Stomach (tissue), 9 donors: Measurements from ENCODE around the gene PDE4D. TPM values are rescaled to one million over a fixed set of nuclear protein-coding genes. Genes with fewer than 3 reads are reported as not detected.

Source experiments
- DNase-seq, 2 donors: peaks; one replicate each; pipeline versions ENCODE4 v3.0.0 to v3.0.0-alpha.2; 2013 to 2019
- H3K27ac ChIP-seq, 5 donors: fragments of 200-600 bp in 4 of 5; sonication (generic) in 4 of 5; one replicate each; pipeline ENCODE4 v1.5.1; 2013 to 2019; ENCODE audit warnings: mild to moderate bottlenecking in 1 of 5, moderate library complexity in 1 of 5
- H3K27me3 ChIP-seq, 3 donors: fragments of 200-600 bp; sonication (generic); one replicate each; pipeline ENCODE4 v1.5.1; 2017 to 2019; ENCODE audit warnings: mixed run types in 1 of 3
- H3K36me3 ChIP-seq, 4 donors: fragments of 200-600 bp; sonication (generic); 1 replicate in 3 of 4; 2 replicates in 1 of 4; pipeline ENCODE4 v1.5.1; 2016 to 2019
- H3K4me1 ChIP-seq, 4 donors: fragments of 200-600 bp; sonication (generic); one replicate each; pipeline ENCODE4 v1.5.1; 2016 to 2019
- H3K4me3 ChIP-seq, 4 donors: fragments of 200-600 bp; sonication (generic) in 3 of 4; one replicate each; pipeline ENCODE4 v1.5.1; 2016 to 2019; ENCODE audit warnings: mild to moderate bottlenecking in 1 of 4
- H3K9me3 ChIP-seq, 4 donors: fragments of 200-600 bp; sonication (generic); one replicate each; pipeline ENCODE4 v1.5.1; 2016 to 2019
- CTCF ChIP-seq, 7 experiments: fragments of 450-650 bp in 4 of 7; fragments of 200-600 bp in 3 of 7; sonication (generic) in 3 of 7; IDR thresholded peaks; one replicate each; pipeline ENCODE4 v1.5.1; 2016 to 2019; ENCODE audit warnings: antibody characterized with exemption in 7 of 7, control low read depth in 2 of 7, mild to moderate bottlenecking in 1 of 7
- EP300 ChIP-seq: sonication (generic); formaldehyde crosslinking; IDR thresholded peaks from one replicate; pipeline ENCODE4 v1.6.1; 2017; ENCODE audit warnings: antibody characterized with exemption
- POLR2A ChIP-seq, 4 donors: fragments of 450-650 bp; IDR thresholded peaks; one replicate each; pipeline ENCODE4 v1.6.1; 2016; ENCODE audit warnings: antibody characterized with exemption in 4 of 4, control low read depth in 2 of 4, mild to moderate bottlenecking in 1 of 4, moderate library complexity in 1 of 4
- POLR2AphosphoS5 ChIP-seq, 3 donors: sonication (generic); formaldehyde crosslinking; IDR thresholded peaks; one replicate each; pipeline ENCODE4 v1.6.1; 2016; ENCODE audit warnings: antibody characterized with exemption in 3 of 3
- WGBS, 5 donors: extraction: QIAGEN DNeasy Blood & Tissue Kit in 3 of 5; methylation state at CpG; one replicate each; pipeline versions ENCODE4 v1.1.5 to v1.1.7; 2013 to 2018; 5-methylcytosine and 5-hydroxymethylcytosine counted together
- intact Hi-C: fragments of 100-400 bp; cut with DNase I; formaldehyde crosslinking; loops from one replicate; pipeline ENCODE4 v1.15.1; 2023; ENCODE audit warnings: low total_unique reads
- polyA plus RNA-seq, 3 donors: library from polyadenylated mRNA; stranded (reverse); fragments of 200-250 nt; gene quantifications; one replicate each; pipeline ENCODE4 v1.2.3, GENCODE V29; 2013
- total RNA-seq, 5 donors: library from RNA; depleted of rRNA; stranded (reverse); fragments of >200 nt; gene quantifications; one replicate each; pipeline versions ENCODE4 v1.1.0 to v1.2.3, GENCODE V29; 2014 to 2016
- donor health status: healthy with polysubstance abuse.
- donor health status: Bipolar disorder and iron deficiency.
- donor health status: healthy.

Gene PDE4D
- total and polyA plus RNA-seq, 8 donors: 3.1 to 147 (median 97.3) TPM

GRCh38 chr5:59817536-59817935 is 76.0 kb downstream of the PDE4D start:
- H3K27me3 ChIP-seq: no peaks in the 10 kb centered on the region
- WGBS, 5 donors: 74 to 98% (median 88%) methylated on average over 6 of the region's 6 CpGs
- TF ChIP-seq CTCF (IDR thresholded peaks at IDR 0.05) (no peak), EP300 (no peak), POLR2AphosphoS5 (IDR thresholded peaks at IDR 0.05) (no peak), POLR2A (IDR thresholded peaks at IDR 0.05) (no peak)
- intact Hi-C loops: loop anchor here (10.0 kb wide), 1 partner anchor 767 kb away; no protein-coding TSS in a partner anchor
- H3K27ac ChIP-seq: no peak overlapping the region
- H3K4me3 ChIP-seq: no peak overlapping the region
- peaks cover 0 to 10% (median 4%) of the 10 kb centered on the region in 4 donors for H3K4me1 ChIP-seq
- DNase-seq: no peak
- H3K9me3 ChIP-seq: no peaks in the 10 kb centered on the region
- H3K36me3 ChIP-seq: no peaks in the 10 kb centered on the region

GRCh38 chr5:59816654-59817300 is 76.7 kb downstream of the PDE4D start:
- TF ChIP-seq POLR2A (IDR thresholded peaks at IDR 0.05) (no peak), EP300 (no peak), CTCF (IDR thresholded peaks at IDR 0.05) (no peak)
- WGBS, 5 donors: 73 to 84% (median 79%) methylated on average over 6 of the region's 6 CpGs
- Histone ChIP-seq H3K4me3 (no peak overlapping the region), H3K9me3 (no peaks in the 10 kb centered on the region), H3K4me1 (peaks cover 0 to 10% (median 4%) of the 10 kb centered on the region in 4 donors), H3K27me3 (no peaks in the 10 kb centered on the region), H3K27ac (no peak overlapping the region), H3K36me3 (no peaks in the 10 kb centered on the region)
- no peak for DNase-seq
- intact Hi-C loops: loop anchor here (10.0 kb wide), 1 partner anchor 768 kb away; no protein-coding TSS in a partner anchor

GRCh38 chr5:59814537-59814872 is 79.0 kb downstream of the PDE4D start:
- DNase-seq: no peak
- H3K4me1 ChIP-seq: peaks cover 0 to 17% (median 8%) of the 10 kb centered on the region in 4 donors
- no peak for TF ChIP-seq POLR2AphosphoS5 (IDR thresholded peaks at IDR 0.05)
- no peak for TF ChIP-seq CTCF (IDR thresholded peaks at IDR 0.05)
- TF ChIP-seq EP300: no peak
- no peak for TF ChIP-seq POLR2A (IDR thresholded peaks at IDR 0.05)
- no peak overlapping the region for H3K4me3 ChIP-seq
- intact Hi-C loops: loop anchor here (10.0 kb wide), 1 partner anchor 770 kb away; no protein-coding TSS in a partner anchor
- H3K27me3 ChIP-seq: no peaks in the 10 kb centered on the region
- H3K9me3 ChIP-seq: no peaks in the 10 kb centered on the region
- H3K36me3 ChIP-seq: no peaks in the 10 kb centered on the region
- 67 to 86% (median 80%) methylated on average over 2 of the region's 2 CpGs for WGBS, 5 donors
- H3K27ac ChIP-seq: no peak overlapping the region

- 26 to 33% (median 30%) methylated on average over 8 of the region's 8 CpGs for WGBS, 5 donors
- Histone ChIP-seq H3K4me1 (peaks cover 0 to 17% (median 8%) of the 10 kb centered on the region in 4 donors), H3K36me3 (no peaks in the 10 kb centered on the region), H3K9me3 (no peaks in the 10 kb centered on the region), H3K27me3 (no peaks in the 10 kb centered on the region), H3K27ac (no peak overlapping the region), H3K4me3 (no peak overlapping the region)
- TF ChIP-seq POLR2A (IDR thresholded peaks at IDR 0.05) (no peak), CTCF (IDR thresholded peaks at IDR 0.05) (peak in 4 of 7 experiments; percentile 12 to 49 (median 38))
- peak in 1 of 2 donors; percentile 83 for DNase-seq
- intact Hi-C loops: loop anchor here (10.0 kb wide), 1 partner anchor 771 kb away; no protein-coding TSS in a partner anchor
Observed at GRCh38 chr5:59813761-59814536, 79.6 kb downstream of the PDE4D start.
